HG03342 (cell line): Measurements from ENCODE around the gene NELL1.
A peak's percentile ranks its signal among the peaks of the same experiment; 100 is the strongest.

Experiments used
- ATAC-seq: cut with Tn5 transposase; IDR thresholded peaks from one replicate; pipeline ENCODE4 v1.9.1; 2021; ENCODE audit warnings: mild to moderate bottlenecking, moderate library complexity; ENCODE audit not compliant: unreplicated experiment

The NELL1 gene

GRCh38 chr11:21405422-21405821 is 736.0 kb downstream of the NELL1 start:
- ATAC-seq: no peak

DNA sequence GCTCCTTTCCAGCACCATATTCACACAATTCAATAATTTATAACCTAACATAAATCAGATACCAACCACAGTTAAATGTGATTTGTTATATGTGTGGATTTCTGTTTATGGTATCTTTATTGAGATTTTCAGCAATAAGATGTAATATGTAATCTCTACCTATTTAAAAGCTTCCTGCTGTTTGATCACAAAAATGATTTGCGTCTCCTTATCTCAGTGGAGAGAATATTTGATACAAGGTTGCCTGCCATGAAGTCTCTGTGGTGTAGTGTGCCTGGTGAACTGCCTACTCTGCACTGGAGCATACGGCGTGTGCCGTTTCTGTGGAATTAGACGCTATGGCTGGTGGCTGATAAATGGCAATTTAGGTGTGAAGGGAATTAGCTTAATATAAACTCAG is 741.1 kb downstream of the NELL1 start:
- no peak for ATAC-seq

GRCh38 chr11:21411104-21411503 is 741.7 kb downstream of the NELL1 start:
- no peak for ATAC-seq

DNA sequence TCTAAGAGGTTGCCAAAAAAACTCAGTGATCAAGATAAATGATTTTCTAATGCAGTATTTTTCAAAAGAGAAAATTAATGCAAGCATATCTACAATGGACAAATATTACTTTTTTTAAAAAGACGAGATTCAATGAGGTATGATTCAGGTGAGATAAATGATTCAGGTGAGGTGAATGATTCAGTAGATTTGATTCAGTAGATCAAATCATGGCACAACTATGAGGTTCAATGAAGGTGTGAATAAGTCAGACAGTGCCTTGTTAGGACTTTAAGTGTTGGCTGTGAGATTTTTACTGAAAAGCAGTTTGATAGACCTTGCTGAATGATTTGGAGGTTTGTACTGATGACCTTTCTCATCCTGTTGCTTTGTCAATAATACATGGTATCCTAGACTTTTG is 742.2 kb downstream of the NELL1 start:
- ATAC-seq: no peak

- no peak for ATAC-seq
Measured at GRCh38 chr11:21412652-21413383, 743.4 kb downstream of the NELL1 start.

GRCh38 chr11:21414953-21415352 is 745.6 kb downstream of the NELL1 start:
- no peak for ATAC-seq

DNA sequence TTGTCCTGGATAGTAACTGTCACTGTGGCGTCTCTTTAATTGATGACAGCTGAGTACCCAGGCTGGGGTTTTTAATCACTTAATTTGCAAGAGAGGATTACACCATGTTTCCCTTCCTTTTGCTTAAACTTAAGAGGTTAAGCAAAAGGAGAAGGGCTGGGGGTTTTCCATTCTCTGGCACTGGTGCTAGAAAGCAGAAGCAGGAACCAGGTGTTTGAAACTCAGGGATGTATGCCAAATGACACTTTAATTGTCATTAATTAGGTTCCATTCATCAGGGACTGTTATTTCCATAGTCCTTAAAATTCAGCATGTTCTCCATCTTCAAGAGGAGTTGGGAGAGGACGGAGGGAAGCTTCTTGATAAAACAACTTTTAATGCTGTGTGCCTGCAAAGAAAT is 746.2 kb downstream of the NELL1 start:
- ATAC-seq: no peak

DNA sequence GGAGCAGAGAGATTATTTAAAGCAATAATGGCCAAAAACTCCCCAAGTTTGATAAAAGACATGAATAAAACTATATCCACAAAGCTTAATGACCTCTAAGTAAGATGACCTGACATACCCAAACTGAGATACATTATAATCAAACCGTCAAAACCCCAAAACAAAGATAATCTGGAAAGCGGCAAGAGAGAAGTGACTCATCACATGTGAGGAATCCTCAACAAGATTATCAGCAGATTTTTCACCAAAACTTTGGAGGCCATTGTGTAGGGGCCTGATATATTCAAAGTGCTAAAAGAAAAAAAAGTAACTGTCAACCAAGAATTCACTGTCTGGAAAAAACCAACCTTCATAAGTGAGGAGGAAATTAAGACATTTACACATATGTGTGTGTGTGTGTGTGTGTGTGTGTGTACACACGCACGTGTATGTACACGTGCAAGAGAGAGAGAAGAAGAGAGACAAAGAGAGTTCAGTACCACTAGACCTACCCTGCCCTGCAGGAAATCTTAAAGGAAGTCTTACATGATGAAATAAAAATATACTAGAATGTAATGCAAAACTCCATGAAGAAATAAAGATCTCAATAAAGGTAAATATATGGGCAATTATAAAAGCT is 752.4 kb downstream of the NELL1 start:
- ATAC-seq: no peak

- ATAC-seq: no peak
Measured at GRCh38 chr11:21426931-21427330, 757.5 kb downstream of the NELL1 start.

DNA sequence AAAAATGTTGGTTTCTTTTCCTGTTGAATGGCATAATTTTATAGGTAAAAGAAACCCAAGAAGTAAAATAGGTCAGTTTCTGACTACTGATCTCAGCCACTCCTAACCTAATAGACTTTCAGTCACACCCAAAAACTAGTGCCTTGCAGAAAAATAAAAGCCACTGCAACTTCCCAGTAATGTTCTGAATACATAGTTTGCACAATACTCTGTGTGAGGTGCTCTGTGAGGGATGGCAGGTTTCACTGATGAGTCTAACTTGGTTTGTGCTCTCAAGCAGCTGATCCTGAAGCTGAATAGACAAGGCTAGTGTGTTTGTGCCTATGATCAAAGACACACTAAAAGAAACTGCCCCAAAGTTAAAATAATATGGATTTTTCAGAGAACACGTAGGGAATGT is 758.3 kb downstream of the NELL1 start:
- ATAC-seq: no peak

DNA sequence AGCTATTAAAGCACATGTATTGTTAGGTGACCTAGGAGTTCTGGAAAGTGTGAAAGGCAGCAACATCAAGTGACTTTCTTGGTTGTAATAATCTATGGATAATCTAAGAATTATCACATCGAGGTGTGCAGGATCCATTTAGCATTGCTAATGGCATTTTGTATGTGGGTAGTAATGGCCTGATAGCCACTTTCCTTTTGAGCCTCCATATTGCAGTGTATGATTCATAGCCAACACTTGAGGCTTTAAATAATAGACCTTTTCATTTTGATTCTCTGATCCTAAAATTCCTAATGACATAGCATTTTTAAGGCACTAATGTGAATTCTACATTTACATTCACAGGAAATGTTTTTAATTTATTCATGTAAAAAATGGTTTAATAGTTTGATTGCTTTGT is 759.4 kb downstream of the NELL1 start:
- no peak for ATAC-seq

DNA sequence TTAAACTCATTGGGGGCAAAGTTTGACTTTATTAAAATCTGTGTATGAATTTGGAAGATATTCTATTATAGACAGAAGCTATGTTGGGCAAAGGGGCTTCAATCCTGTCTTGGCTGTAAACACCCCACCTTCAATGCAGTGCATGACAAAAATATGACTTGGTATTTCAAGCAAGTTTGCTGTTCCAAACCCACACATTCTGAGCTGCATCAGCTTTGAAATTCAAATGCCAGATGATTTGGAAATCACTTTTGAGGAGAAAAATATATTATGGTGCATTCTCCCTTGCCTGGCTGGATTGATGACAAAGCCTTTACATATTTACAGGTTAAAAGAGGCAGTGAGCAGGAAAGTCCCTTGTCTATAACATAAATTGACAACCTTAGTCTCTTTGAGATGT is 760.0 kb downstream of the NELL1 start:
- ATAC-seq: no peak

DNA sequence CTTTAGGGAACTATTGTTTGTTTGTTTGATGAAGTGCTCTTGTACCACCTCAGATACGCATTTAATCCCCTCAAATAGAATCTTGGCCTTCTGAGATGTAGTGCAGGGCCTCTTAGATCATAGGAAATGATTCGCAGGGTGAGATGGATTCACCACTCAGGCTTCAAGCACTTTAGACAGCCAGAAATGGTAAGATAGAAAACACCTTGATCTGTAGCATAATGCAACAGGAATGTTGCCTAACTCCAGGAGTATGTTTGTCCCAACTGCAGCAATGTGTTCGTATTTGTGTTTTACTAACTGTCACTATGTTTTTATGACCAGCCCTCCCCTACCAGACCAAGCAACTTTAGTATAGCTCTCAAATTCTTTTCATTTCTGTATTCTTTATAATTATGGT is 761.2 kb downstream of the NELL1 start:
- no peak for ATAC-seq

DNA sequence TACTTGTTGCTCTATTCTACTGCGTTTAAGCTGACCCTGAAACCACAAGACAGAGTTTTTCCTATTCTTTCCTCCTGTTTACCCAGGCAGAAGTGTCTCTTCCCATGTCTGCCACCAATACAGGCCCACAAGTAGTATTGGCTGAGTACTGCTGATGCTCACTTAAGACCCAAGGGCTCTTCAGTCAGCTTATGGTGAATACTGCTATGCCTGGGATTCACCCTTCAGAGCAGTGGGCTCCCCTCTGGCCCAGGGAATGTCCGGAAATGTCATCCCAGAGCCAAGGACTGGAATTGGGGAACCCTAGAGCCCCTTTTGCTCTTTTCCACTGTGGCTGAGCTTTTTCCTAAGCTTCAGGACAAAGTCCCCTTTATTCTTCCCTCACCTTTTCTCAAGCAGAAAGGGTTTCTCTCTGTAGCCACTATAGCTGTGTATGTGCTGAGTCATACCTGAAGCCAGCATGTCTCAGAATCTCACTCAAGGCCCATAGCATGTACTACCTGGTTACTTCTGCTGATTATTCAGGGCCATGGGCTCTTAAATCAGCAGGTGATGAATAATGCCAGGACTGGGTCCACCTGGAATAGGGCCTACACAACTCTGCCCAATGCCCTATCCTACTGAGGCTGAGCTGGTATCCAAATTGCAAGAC is 777.7 kb downstream of the NELL1 start:
- ATAC-seq: peak; percentile 66

DNA sequence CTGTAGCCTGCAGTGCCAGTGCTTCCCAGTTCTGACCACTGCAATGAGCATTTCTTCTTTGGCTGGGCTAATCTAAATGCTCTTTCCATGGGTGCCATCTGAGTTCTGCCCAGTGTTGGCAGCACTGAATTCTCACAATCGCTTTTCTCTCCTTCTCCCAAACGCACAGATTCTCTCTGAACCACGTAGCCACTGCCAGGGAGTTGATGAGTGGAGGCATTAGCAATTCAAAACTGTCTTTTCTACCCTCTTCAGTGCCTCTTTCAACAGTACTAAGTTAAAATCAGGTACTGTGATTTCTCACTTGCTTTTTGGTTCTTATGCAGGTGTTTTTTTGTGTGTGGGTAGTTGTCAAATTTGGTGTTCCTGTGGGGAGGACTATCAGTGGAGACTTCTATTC is 778.5 kb downstream of the NELL1 start:
- ATAC-seq: no peak

- no peak for ATAC-seq
Measured at GRCh38 chr11:21456186-21456585, 786.8 kb downstream of the NELL1 start.

DNA sequence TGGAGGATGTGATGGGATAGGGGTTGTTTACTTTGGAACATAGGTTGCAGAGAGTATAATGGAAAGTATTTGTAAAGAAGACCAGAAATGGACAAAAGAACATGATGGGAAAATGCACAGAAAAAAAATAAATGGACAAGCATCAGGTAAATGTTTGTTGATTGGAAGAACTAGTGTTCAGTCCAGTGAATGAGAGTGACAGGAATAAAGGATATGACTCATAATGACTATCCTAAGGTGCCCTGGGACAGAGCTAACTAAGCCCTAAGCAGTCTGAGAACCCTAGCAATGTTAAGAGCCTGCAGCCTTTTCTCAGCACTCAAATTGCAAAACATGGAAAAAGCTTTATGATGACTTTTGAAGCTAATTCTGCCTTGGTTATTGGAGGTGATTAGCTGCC is 790.7 kb downstream of the NELL1 start:
- ATAC-seq: no peak

DNA sequence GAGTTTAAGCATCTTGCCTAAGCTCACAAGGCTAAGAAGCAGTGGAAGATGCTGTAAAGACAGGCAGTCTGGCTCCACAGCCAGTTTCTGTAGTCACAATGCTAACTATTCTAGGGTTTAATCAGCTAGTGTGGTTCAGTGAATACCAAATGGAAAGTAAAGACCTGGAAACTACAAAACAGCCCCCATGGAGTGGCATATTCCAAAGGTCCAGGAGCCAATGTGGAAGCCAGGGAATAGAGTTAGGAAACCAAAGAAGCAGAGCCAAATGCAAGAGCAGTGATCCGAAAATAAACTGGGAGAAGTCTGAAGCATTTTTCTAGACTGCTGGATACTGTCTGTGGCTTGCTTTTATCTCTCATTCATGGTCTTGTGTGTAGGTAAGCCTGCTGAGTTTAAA is 792.3 kb downstream of the NELL1 start:
- no peak for ATAC-seq

GRCh38 chr11:21464601-21465193 is 795.3 kb downstream of the NELL1 start:
- no peak for ATAC-seq

GRCh38 chr11:21465203-21465602 is 795.8 kb downstream of the NELL1 start:
- ATAC-seq: no peak

DNA sequence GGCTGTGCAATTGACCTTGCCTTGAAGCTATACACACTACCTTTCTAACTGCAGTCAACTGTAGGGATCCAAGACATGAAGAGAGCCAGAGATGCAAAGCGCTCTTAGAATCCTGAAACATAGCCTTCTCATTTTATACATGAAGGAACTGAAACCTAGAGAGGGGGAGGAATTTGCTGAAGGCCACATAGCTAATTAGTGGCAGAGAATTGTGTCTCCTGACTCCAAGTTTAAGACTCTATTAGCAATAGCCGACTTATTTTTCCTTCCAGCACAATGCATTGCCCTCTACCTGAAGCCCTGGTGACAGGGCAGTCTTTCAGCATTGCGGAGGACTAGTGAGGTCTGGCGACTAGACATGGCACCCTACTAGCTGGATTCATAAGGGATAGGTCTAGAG is 796.5 kb downstream of the NELL1 start:
- ATAC-seq: no peak

- no peak for ATAC-seq
Measured at GRCh38 chr11:21470521-21470920, 801.1 kb downstream of the NELL1 start.
